Testis (tissue), 3 donors: ENCODE data around the gene LRP8. TPM values are rescaled to one million over a fixed set of nuclear protein-coding genes. Genes with fewer than 3 reads are reported as not detected.

Experiments used
- DNase-seq: peaks from one replicate; pipeline ENCODE4 v3.0.0-alpha.2; 2019
- H3K27ac ChIP-seq, 2 donors: fragments of 200-600 bp; sonication (generic); one replicate each; pipeline ENCODE4 v1.5.1; 2019
- H3K27me3 ChIP-seq: fragments of 200-600 bp; sonication (generic); one replicate; pipeline ENCODE4 v1.5.1; 2019
- H3K36me3 ChIP-seq: fragments of 200-600 bp; sonication (generic); one replicate; pipeline ENCODE4 v1.5.1; 2017; ENCODE audit warnings: low read depth; ENCODE audit errors: missing control alignments
- H3K4me1 ChIP-seq: fragments of 200-600 bp; sonication (generic); one replicate; pipeline ENCODE4 v1.5.1; 2019
- H3K4me3 ChIP-seq, 2 donors: fragments of 200-600 bp; sonication (generic); one replicate each; pipeline ENCODE4 v1.5.1; 2017 to 2019
- H3K9me3 ChIP-seq: fragments of 200-600 bp; sonication (generic); one replicate; pipeline ENCODE4 v1.5.1; 2017
- POLR2A ChIP-seq: fragments of 450-650 bp; IDR thresholded peaks from one replicate; pipeline ENCODE4 v1.6.1; 2017; ENCODE audit warnings: antibody characterized with exemption, mild to moderate bottlenecking, moderate library complexity
- WGBS, 2 donors: methylation state at CpG; one replicate each; pipeline ENCODE4 v1.1.5; 2018; 5-methylcytosine and 5-hydroxymethylcytosine counted together
- intact Hi-C: fragments of 100-400 bp; cut with DNase I; formaldehyde crosslinking; loops from one replicate; pipeline ENCODE4 v1.15.1; 2023; ENCODE audit warnings: low total_unique reads
- polyA plus RNA-seq: library from polyadenylated mRNA; stranded (reverse); fragments of 350-450 nt; fragmentation: Illumina TruSeq; extraction: RNeasy Lipid Tissue Mini Kit (QIAGEN cat#74804); gene quantifications from one replicate; pipeline ENCODE4 v1.2.3, GENCODE V29; 2014; ENCODE audit warnings: low read depth, low replicate concordance; ENCODE audit not compliant: insufficient read depth
- total RNA-seq, 2 donors: library from RNA; depleted of rRNA; stranded (reverse); fragments of >200 nt; gene quantifications; one replicate each; pipeline ENCODE4 v1.2.3, GENCODE V29; 2016
- TF ChIP-seq, protein P1 (sequence below), 3 experiments: fragments of 450-650 bp in 2 of 3; fragments of 200-600 bp in 1 of 3; sonication (generic) in 1 of 3; IDR thresholded peaks; one replicate each; pipeline ENCODE4 v1.5.1; 2016 to 2019; ENCODE audit warnings: antibody characterized with exemption in 3 of 3, mild to moderate bottlenecking in 2 of 3, moderate library complexity in 1 of 3

Gene LRP8
- total and polyA plus RNA-seq, 3 donors from 2014 or later = 64.3 to 253 (median 223) TPM

DNA sequence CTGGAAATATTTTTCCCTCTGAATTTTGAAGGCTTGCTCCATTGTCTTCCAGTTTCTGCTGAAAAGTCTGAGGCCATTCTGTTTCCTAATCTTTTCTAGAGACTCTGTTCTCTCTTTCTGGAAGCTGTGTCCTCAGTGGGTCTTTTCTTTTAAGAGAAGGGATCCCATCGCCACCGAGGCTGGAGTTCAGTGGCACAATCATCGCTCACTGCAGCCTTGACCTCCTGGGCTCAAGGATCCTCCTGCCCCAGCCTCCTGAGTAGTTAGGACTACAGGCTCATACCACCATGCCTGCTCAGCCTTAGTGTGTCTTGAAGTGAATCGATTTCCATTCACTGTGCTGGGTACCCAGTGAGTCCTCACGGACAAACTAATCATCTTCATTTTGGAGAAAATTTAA is 9.6 kb upstream of the LRP8 start:
- DNase-seq = no peak
- intact Hi-C loops = no loop called here
- Histone ChIP-seq H3K36me3 (no peaks in the 10 kb centered on the region), H3K4me1 (no peaks in the 10 kb centered on the region), H3K27me3 (no peaks in the 10 kb centered on the region), H3K27ac (no peak overlapping the region), H3K4me3 (no peak overlapping the region), H3K9me3 (no peaks in the 10 kb centered on the region)
- WGBS, 2 donors = 89 to 93% methylated on average over 5 of the region's 5 CpGs
- TF ChIP-seq POLR2A = no peak
- TF ChIP-seq, protein P1, sequence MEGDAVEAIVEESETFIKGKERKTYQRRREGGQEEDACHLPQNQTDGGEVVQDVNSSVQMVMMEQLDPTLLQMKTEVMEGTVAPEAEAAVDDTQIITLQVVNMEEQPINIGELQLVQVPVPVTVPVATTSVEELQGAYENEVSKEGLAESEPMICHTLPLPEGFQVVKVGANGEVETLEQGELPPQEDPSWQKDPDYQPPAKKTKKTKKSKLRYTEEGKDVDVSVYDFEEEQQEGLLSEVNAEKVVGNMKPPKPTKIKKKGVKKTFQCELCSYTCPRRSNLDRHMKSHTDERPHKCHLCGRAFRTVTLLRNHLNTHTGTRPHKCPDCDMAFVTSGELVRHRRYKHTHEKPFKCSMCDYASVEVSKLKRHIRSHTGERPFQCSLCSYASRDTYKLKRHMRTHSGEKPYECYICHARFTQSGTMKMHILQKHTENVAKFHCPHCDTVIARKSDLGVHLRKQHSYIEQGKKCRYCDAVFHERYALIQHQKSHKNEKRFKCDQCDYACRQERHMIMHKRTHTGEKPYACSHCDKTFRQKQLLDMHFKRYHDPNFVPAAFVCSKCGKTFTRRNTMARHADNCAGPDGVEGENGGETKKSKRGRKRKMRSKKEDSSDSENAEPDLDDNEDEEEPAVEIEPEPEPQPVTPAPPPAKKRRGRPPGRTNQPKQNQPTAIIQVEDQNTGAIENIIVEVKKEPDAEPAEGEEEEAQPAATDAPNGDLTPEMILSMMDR (IDR thresholded peaks at IDR 0.05) = no peak

DNA sequence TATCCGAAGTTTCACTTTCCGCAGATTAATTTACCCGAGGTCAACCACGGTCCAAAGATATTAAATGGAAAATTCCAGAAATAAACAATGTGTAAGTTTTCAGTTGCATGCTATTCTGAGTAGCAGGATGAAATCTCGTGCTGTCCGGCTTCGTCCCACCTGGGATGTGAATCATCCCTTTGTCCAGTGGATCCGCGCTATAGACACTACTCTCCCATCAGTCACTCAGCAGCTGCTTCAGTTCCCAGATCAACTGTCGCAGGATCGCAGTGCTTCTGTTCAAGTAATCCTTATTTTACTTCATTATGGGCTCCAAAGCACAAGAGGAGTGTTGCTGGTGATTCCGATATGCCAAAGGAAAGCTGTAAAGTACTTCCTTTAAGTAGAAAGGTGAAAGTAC is 8.3 kb upstream of the LRP8 start:
- no peaks in the 10 kb centered on the region for H3K4me1 ChIP-seq
- H3K9me3 ChIP-seq = no peaks in the 10 kb centered on the region
- H3K27ac ChIP-seq = no peak overlapping the region
- no peak overlapping the region for H3K4me3 ChIP-seq
- TF ChIP-seq POLR2A = no peak
- TF ChIP-seq, protein P1 (IDR thresholded peaks at IDR 0.05) = no peak
- WGBS, 2 donors = 73 to 85% methylated on average over 12 of the region's 12 CpGs
- no peaks in the 10 kb centered on the region for H3K36me3 ChIP-seq
- H3K27me3 ChIP-seq = no peaks in the 10 kb centered on the region
- DNase-seq = no peak
- intact Hi-C loops = no loop called here

DNA sequence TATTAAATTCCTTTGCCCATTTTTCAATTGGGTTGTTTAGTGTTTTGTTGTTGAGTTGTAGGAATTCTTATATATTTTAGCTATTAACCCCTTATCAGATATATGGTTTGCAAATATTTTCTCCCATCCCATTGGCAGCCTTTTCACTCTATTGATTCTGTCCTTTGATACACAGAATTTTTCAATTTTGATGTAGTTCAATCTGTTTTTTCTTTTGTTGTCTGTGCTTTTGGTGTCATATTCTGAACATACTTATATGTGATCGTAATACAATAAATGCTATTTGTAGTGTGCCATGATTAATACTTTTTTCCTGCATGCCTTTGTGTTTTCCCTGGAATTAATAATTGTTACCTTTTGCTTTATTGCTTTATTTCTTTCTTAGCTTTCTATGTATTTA is 7.8 kb upstream of the LRP8 start:
- no peaks in the 10 kb centered on the region for H3K36me3 ChIP-seq
- H3K27ac ChIP-seq = no peak overlapping the region
- DNase-seq = no peak
- 81 to 91% methylated on average over 1 of the region's 1 CpG for WGBS, 2 donors
- intact Hi-C loops = no loop called here
- no peak overlapping the region for H3K4me3 ChIP-seq
- no peaks in the 10 kb centered on the region for H3K9me3 ChIP-seq
- no peaks in the 10 kb centered on the region for H3K27me3 ChIP-seq
- no peaks in the 10 kb centered on the region for H3K4me1 ChIP-seq
- TF ChIP-seq POLR2A = no peak
- TF ChIP-seq, protein P1 (IDR thresholded peaks at IDR 0.05) = no peak

DNA sequence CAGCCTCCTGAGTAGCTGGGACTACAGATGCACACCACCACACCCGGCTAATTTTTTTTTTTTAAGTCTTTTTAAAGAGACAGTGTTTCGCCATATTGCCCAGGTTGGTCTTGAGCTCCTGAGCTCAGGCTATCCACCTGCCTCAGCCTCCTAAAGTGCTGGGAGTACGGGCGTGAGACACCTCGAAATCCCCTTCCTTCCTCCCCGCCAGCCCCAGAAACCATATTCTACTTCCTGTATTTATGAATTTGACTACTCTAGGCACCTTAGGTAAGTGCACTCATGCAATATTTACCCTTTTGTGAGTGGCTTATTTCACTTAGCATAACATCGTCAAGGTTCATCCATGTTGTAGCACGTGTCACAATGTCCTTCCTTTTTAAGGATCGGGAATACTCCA is 6.9 kb upstream of the LRP8 start:
- WGBS, 2 donors = 82 to 91% methylated on average over 9 of the region's 9 CpGs
- H3K27me3 ChIP-seq = no peaks in the 10 kb centered on the region
- H3K9me3 ChIP-seq = no peaks in the 10 kb centered on the region
- intact Hi-C loops = no loop called here
- no peak overlapping the region for H3K27ac ChIP-seq
- H3K4me1 ChIP-seq = no peaks in the 10 kb centered on the region
- H3K36me3 ChIP-seq = no peaks in the 10 kb centered on the region
- TF ChIP-seq, protein P1 (IDR thresholded peaks at IDR 0.05) = no peak
- TF ChIP-seq POLR2A = no peak
- no peak overlapping the region for H3K4me3 ChIP-seq
- no peak for DNase-seq

DNA sequence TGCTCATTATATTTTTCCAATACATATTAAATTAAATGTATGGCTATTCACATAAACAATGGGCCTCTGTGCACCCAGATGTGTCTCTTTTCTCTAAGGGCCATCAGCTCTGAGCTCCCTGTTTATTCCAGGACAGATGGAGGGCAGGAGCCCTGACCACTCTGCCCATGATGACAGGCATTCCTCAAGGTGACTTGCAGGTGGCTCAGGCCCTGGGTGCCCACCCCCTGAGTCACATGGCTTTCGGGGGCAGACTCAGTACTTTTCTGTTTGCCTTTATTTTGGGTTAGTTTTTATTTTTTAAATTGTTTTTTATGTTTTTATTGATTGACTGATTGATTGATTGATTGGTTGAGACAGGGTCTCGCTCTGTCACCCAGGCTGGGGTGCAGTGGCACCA is 6.4 kb upstream of the LRP8 start:
- DNase-seq = no peak
- H3K4me3 ChIP-seq = no peak overlapping the region
- 91% methylated on average over 2 of the region's 2 CpGs for WGBS, 2 donors

More for the DNA sequence above, 6.4 kb upstream of the LRP8 start:
- Histone ChIP-seq H3K27ac (no peak overlapping the region), H3K9me3 (no peaks in the 10 kb centered on the region), H3K4me1 (peaks cover 1% of the 10 kb centered on the region), H3K36me3 (no peaks in the 10 kb centered on the region), H3K27me3 (no peaks in the 10 kb centered on the region)
- intact Hi-C loops = no loop called here
- TF ChIP-seq POLR2A = no peak
- TF ChIP-seq, protein P1 (IDR thresholded peaks at IDR 0.05) = no peak
